Ectodermal cell (in vitro differentiated cells): ENCODE data around the gene RPS14.
A peak's percentile ranks its signal among the peaks of the same experiment; 100 is the strongest.

Source experiments
- H3K27ac ChIP-seq: 2 replicates; pipeline ENCODE4 v1.7.0; 2013; ENCODE audit warnings: mild to moderate bottlenecking, low read depth, low read length; ENCODE audit not compliant: insufficient read depth, poor library complexity, severe bottlenecking
- H3K27me3 ChIP-seq: 2 replicates; pipeline ENCODE4 v1.7.0; 2013; ENCODE audit warnings: mild to moderate bottlenecking, low read length; ENCODE audit not compliant: insufficient read depth, control insufficient read depth, poor library complexity, severe bottlenecking
- H3K36me3 ChIP-seq: one replicate; pipeline ENCODE4 v1.7.0; 2013; ENCODE audit warnings: low read length; ENCODE audit not compliant: control insufficient read depth, insufficient read depth
- H3K4me1 ChIP-seq: one replicate; pipeline ENCODE4 v1.7.0; 2013; ENCODE audit warnings: low read length; ENCODE audit not compliant: control insufficient read depth, insufficient read depth
- H3K4me3 ChIP-seq: 2 replicates; pipeline ENCODE4 v1.7.0; 2013; ENCODE audit warnings: low read depth, low read length, control low read depth; ENCODE audit not compliant: insufficient read depth
- H3K9me3 ChIP-seq: 2 replicates; pipeline ENCODE4 v1.7.0; 2013; ENCODE audit warnings: mild to moderate bottlenecking, low read length, moderate library complexity; ENCODE audit not compliant: control insufficient read depth
- WGBS, 2 experiments: methylation state at CpG; one replicate each; pipeline ENCODE4 v1.1.7; 2013; ENCODE audit warnings: missing lambda C conversion rate in 2 of 2; 5-methylcytosine and 5-hydroxymethylcytosine counted together

Gene RPS14

GRCh38 chr5:150446583-150446982 is 3.0 kb downstream of the RPS14 start:
- Histone ChIP-seq H3K36me3 (peaks cover 42% of the 10 kb centered on the region), H3K4me1 (peaks cover 6% of the 10 kb centered on the region), H3K4me3 (no peak overlapping the region), H3K27ac (no peak overlapping the region), H3K27me3 (no peaks in the 10 kb centered on the region), H3K9me3 (no peaks in the 10 kb centered on the region)
- WGBS, 2 experiments = 95 to 96% methylated on average over 6 of the region's 6 CpGs

GRCh38 chr5:150446088-150446487 is 3.5 kb downstream of the RPS14 start:
- 91 to 93% methylated on average over 2 of the region's 2 CpGs for WGBS, 2 experiments
- Histone ChIP-seq H3K27ac (no peak overlapping the region), H3K4me3 (no peak overlapping the region), H3K4me1 (peaks cover 6% of the 10 kb centered on the region), H3K36me3 (peaks cover 42% of the 10 kb centered on the region), H3K27me3 (no peaks in the 10 kb centered on the region), H3K9me3 (no peaks in the 10 kb centered on the region)

- H3K4me3 ChIP-seq = no peak overlapping the region
- no peaks in the 10 kb centered on the region for H3K9me3 ChIP-seq
- WGBS, 2 experiments = 94% methylated on average over 9 of the region's 9 CpGs
- peaks cover 6% of the 10 kb centered on the region for H3K4me1 ChIP-seq
- no peak overlapping the region for H3K27ac ChIP-seq
- H3K27me3 ChIP-seq = no peaks in the 10 kb centered on the region
- peaks cover 42% of the 10 kb centered on the region for H3K36me3 ChIP-seq
These were observed 4.8 kb downstream of the RPS14 start for GRCh38 chr5:150444770-150445169.

GRCh38 chr5:150443242-150444075 is 6.1 kb downstream of the RPS14 start:
- Histone ChIP-seq H3K9me3 (no peaks in the 10 kb centered on the region), H3K4me1 (peaks cover 6% of the 10 kb centered on the region), H3K36me3 (peaks cover 42% of the 10 kb centered on the region), H3K27ac (no peak overlapping the region), H3K4me3 (no peak overlapping the region), H3K27me3 (no peaks in the 10 kb centered on the region)
- 94% methylated on average over 14 to 15 of the region's 15 CpGs for WGBS, 2 experiments

- H3K9me3 ChIP-seq = no peaks in the 10 kb centered on the region
- H3K4me1 ChIP-seq = no peaks in the 10 kb centered on the region
- peaks cover 39% of the 10 kb centered on the region for H3K36me3 ChIP-seq
- 90 to 93% methylated on average over 6 of the region's 6 CpGs for WGBS, 2 experiments
- no peak overlapping the region for H3K27ac ChIP-seq
- H3K4me3 ChIP-seq = no peak overlapping the region
- H3K27me3 ChIP-seq = no peaks in the 10 kb centered on the region
These were observed 6.8 kb downstream of the RPS14 start for GRCh38 chr5:150442699-150443080.

- Histone ChIP-seq H3K27me3 (no peaks in the 10 kb centered on the region), H3K9me3 (no peaks in the 10 kb centered on the region), H3K4me1 (no peaks in the 10 kb centered on the region), H3K36me3 (peaks cover 33% of the 10 kb centered on the region), H3K4me3 (no peak overlapping the region), H3K27ac (peak overlapping the region; percentile 38)
- WGBS, 2 experiments = 73% methylated on average over 18 of the region's 18 CpGs
These were observed 7.5 kb downstream of the RPS14 start for GRCh38 chr5:150441813-150442698.

GRCh38 chr5:150440948-150441812 is 8.4 kb downstream of the RPS14 start:
- Histone ChIP-seq H3K9me3 (no peaks in the 10 kb centered on the region), H3K36me3 (peaks cover 25% of the 10 kb centered on the region), H3K27me3 (no peaks in the 10 kb centered on the region), H3K4me3 (no peak overlapping the region), H3K27ac (no peak overlapping the region), H3K4me1 (no peaks in the 10 kb centered on the region)
- WGBS, 2 experiments = 76 to 77% methylated on average over 12 of the region's 12 CpGs

- Histone ChIP-seq H3K4me1 (no peaks in the 10 kb centered on the region), H3K9me3 (no peaks in the 10 kb centered on the region), H3K27me3 (no peaks in the 10 kb centered on the region), H3K36me3 (peaks cover 4% of the 10 kb centered on the region), H3K4me3 (no peak overlapping the region), H3K27ac (no peak overlapping the region)
- 48 to 50% methylated on average over 4 of the region's 4 CpGs for WGBS, 2 experiments
These were observed 10.5 kb downstream of the RPS14 start for GRCh38 chr5:150438873-150439546.

- H3K4me1 ChIP-seq = no peaks in the 10 kb centered on the region
- no peak overlapping the region for H3K27ac ChIP-seq
- H3K36me3 ChIP-seq = no peaks in the 10 kb centered on the region
- 30 to 33% methylated on average over 13 of the region's 13 CpGs for WGBS, 2 experiments
- H3K27me3 ChIP-seq = no peaks in the 10 kb centered on the region
- H3K4me3 ChIP-seq = no peak overlapping the region
- H3K9me3 ChIP-seq = no peaks in the 10 kb centered on the region
These were observed 13.3 kb downstream of the RPS14 start for GRCh38 chr5:150436141-150436680.
